Activated CD4-positive, alpha-beta memory T cell treated with anti-CD3 and anti-CD28 coated beads, Interleukin-2, amount 10 ng/mL, durations not matched to agents 7 days and 5 days (primary cell): ENCODE measurements around the gene SLC16A3. TPM values are rescaled to one million over a fixed set of nuclear protein-coding genes. Genes with fewer than 3 reads are reported as not detected.

ENCODE experiments used
- CTCF ChIA-PET: fragments of 350-600 bp; sonication (Branson Sonifier 250); formaldehyde crosslinking; loops from one replicate; lab custom pipeline; 2021; ENCODE audit warnings: antibody characterized with exemption, inconsistent platforms; lab: Charles Lee
- POLR2A ChIA-PET: fragments of 350-600 bp; sonication (Branson Sonifier 250); formaldehyde crosslinking; loops from one replicate; lab custom pipeline; 2021; ENCODE audit warnings: antibody characterized with exemption; lab: Charles Lee
- DNase-seq: peaks from one replicate; pipeline ENCODE4 v3.0.0-alpha.2; 2020
- H3K27ac Mint-ChIP-seq: one replicate; pipeline ENCODE4 v1.8.0; 2021; ENCODE audit warnings: mild to moderate bottlenecking, mixed read lengths
- H3K27me3 Mint-ChIP-seq: one replicate; pipeline ENCODE4 v1.8.0; 2021; ENCODE audit warnings: mixed read lengths
- H3K36me3 Mint-ChIP-seq: one replicate; pipeline ENCODE4 v1.8.0; 2021; ENCODE audit warnings: low read depth, mixed read lengths
- H3K4me1 Mint-ChIP-seq: one replicate; pipeline ENCODE4 v1.8.0; 2021; ENCODE audit warnings: mixed read lengths
- H3K4me3 Mint-ChIP-seq: one replicate; pipeline ENCODE4 v1.8.0; 2021; ENCODE audit warnings: mild to moderate bottlenecking, mixed read lengths
- H3K9me3 Mint-ChIP-seq: one replicate; pipeline ENCODE4 v1.8.0; 2021; ENCODE audit warnings: mixed read lengths
- total RNA-seq, 2 experiments: library from RNA; stranded (reverse); gene quantifications; one replicate each; pipeline ENCODE4 v1.2.3, GENCODE V29; 2021

Gene SLC16A3
- total RNA-seq, 2 experiments from 2014 or later: 206 to 210 TPM

DNA sequence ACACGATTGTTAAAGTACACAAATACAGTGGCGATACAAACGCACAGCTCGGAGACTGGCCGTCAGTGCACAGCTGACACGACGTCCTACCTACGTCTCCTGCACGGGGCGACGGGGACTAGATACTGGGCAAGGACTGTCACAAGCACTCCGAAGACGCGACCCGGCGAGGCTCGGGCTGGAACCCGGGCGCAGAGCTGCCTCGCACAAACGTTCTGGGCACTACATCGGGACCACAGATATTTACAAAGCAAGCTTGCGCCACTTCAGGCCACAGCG is 13.8 kb downstream of the SLC16A3 start:
- Mint-ChIP-seq H3K9me3 (no peaks in the 10 kb centered on the region), H3K4me1 (peaks cover 58% of the 10 kb centered on the region), H3K27me3 (no peaks in the 10 kb centered on the region), H3K36me3 (peaks cover 65% of the 10 kb centered on the region), H3K4me3 (no peak overlapping the region), H3K27ac (no peak overlapping the region)
- DNase-seq: no peak
- POLR2A ChIA-PET: interaction anchor here (0.6 to 4.1 kb wide), 7 partner anchors 11 to 207 kb away, joined by 3 to 19 read pairs (median 3); no protein-coding TSS in a partner anchor
- CTCF ChIA-PET: interaction anchor here (0.6 kb wide), 1 partner anchor 168 kb away, joined by 4 read pairs; no protein-coding TSS in a partner anchor

- H3K9me3 Mint-ChIP-seq: no peaks in the 10 kb centered on the region
- no peak overlapping the region for H3K4me3 Mint-ChIP-seq
- peaks cover 59% of the 10 kb centered on the region for H3K4me1 Mint-ChIP-seq
- ChIA-PET CTCF (no interaction called here), POLR2A (interaction anchor here (0.6 to 4.1 kb wide), 5 partner anchors 16 to 206 kb away, joined by 3 to 19 read pairs (median 3); no protein-coding TSS in a partner anchor)
- H3K27me3 Mint-ChIP-seq: no peaks in the 10 kb centered on the region
- no peak for DNase-seq
- peak overlapping the region; percentile 16 for H3K27ac Mint-ChIP-seq
- H3K36me3 Mint-ChIP-seq: peaks cover 68% of the 10 kb centered on the region
Measured at GRCh38 chr17:82242977-82243647, 14.3 kb downstream of the SLC16A3 start.

DNA sequence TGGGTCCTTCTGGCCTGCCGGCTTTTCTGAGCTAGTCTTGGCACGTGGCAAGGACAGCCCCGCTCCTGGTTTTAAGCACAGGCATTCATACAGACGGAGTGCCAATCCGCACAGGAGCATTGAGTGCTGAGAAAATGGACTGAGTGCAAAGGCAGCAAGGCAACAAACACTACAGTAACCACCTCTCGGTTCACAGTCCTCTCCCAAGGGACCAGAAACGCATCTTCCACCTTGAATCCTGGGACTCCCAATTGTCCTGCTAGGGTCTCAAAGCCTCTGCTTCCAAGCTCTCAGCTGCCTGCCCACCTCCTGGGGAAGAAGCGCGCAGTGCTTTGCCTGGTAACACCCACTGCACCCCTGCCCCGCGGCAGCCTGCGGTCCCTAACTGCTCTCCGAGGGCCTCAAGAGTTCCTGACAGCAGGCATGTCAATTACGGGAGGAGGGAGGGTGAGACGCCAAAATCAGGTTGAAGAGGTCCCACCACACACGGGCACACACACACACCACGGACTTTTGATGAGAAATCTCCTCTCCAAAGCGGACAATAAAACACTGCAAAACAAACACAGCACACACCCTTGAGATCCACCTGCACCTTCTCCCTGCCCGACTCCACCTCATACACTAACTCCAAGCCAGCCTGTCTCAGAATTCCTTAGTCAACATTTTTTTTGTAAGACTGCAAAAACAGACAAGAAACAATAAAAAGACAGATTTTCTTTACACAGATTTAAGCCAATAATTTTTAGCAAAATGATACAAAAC is 15.0 kb downstream of the SLC16A3 start:
- Mint-ChIP-seq H3K36me3 (peaks cover 71% of the 10 kb centered on the region), H3K4me3 (no peak overlapping the region), H3K9me3 (no peaks in the 10 kb centered on the region), H3K4me1 (peaks cover 53% of the 10 kb centered on the region), H3K27ac (no peak overlapping the region), H3K27me3 (no peaks in the 10 kb centered on the region)
- DNase-seq: no peak
- CTCF ChIA-PET: no interaction called here
- POLR2A ChIA-PET: interaction anchor here (1.0 to 4.1 kb wide), 4 partner anchors 25 to 206 kb away, joined by 3 to 19 read pairs (median 3); no protein-coding TSS in a partner anchor

GRCh38 chr17:82244413-82245133 is 15.7 kb downstream of the SLC16A3 start:
- Mint-ChIP-seq H3K9me3 (no peaks in the 10 kb centered on the region), H3K27me3 (no peaks in the 10 kb centered on the region), H3K27ac (peak overlapping the region; percentile 38), H3K36me3 (peaks cover 74% of the 10 kb centered on the region), H3K4me1 (peaks cover 46% of the 10 kb centered on the region), H3K4me3 (no peak overlapping the region)
- DNase-seq: peak; percentile 46
- POLR2A ChIA-PET: interaction anchor here (1.0 kb wide), 1 partner anchor 48 kb away, joined by 3 read pairs; no protein-coding TSS in a partner anchor
- CTCF ChIA-PET: interaction anchor here (0.8 kb wide), 1 partner anchor 56 kb away, joined by 3 read pairs; no protein-coding TSS in a partner anchor

DNA sequence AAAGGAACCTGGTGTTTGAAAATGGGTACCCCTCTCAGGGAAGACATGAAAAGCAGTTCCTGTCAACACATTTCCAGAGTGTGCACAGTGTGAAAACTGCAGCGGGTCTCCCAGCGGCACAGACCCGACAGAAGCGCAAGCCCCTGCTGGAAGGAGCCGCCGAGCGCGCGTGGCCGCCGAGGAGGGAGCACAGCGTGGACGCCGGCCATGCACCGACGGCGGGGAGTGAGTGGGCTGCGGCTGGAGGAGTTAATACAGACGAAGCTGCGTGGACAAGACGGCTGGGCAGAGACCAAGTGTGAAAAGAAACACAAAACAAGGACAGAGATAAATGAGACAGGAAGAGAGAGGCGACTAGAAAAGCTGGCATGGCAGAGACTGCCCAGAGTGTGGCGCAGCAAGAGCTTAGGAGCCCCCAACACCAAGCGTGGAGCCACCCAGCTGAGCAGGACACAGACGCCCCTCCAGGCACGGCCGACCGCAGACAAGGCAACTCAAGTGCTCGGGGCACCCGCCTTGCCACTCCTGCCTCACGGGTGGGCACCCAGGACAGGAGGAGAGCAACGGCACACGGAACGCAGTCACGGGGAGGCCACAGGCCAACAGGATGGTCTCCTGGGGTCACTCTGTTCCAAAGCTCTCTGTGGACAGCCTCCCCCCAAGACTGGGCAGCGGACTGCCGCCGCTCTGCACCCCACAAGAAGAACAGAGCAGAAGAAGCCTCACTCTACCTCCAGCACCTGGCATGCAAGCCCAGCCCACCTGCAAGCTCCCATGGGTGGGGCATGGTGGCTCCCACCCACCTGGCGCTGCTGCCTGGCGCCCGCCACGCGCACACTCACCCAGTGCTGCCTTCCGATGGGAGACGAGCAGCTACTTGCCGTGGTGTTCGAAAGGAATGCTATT is 16.5 kb downstream of the SLC16A3 start:
- H3K9me3 Mint-ChIP-seq: no peaks in the 10 kb centered on the region
- POLR2A ChIA-PET: interaction anchor here (0.8 to 1.1 kb wide), 2 partner anchors 52 to 204 kb away, joined by 3 to 5 read pairs; no protein-coding TSS in a partner anchor
- CTCF ChIA-PET: interaction anchor here (0.8 kb wide), 1 partner anchor 55 kb away, joined by 3 read pairs; no protein-coding TSS in a partner anchor
- peak overlapping the region; percentile 10 for H3K4me3 Mint-ChIP-seq
- peak overlapping the region; percentile 38 for H3K27ac Mint-ChIP-seq
- H3K27me3 Mint-ChIP-seq: no peaks in the 10 kb centered on the region
- DNase-seq: no peak
- peaks cover 74% of the 10 kb centered on the region for H3K36me3 Mint-ChIP-seq
- H3K4me1 Mint-ChIP-seq: peaks cover 39% of the 10 kb centered on the region

DNA sequence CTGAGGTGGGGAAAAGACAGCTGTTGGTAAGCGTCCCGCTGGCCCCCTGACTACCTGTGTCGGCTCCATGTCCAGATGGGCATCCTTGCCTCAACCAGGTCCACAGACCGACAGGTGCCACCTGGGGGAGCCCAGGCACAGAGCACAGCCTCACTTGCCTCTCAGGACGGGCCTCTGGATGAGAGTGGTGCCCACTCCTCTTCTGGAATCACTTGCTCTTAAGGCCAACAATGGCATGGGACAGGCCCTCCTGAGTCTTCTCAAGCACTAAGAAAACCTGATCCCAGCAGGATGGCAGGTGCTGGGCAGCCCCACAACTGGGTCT is 17.2 kb downstream of the SLC16A3 start:
- H3K4me3 Mint-ChIP-seq: no peak overlapping the region
- DNase-seq: no peak
- H3K27ac Mint-ChIP-seq: no peak overlapping the region
- H3K36me3 Mint-ChIP-seq: peaks cover 76% of the 10 kb centered on the region
- no peaks in the 10 kb centered on the region for H3K9me3 Mint-ChIP-seq
- no peaks in the 10 kb centered on the region for H3K27me3 Mint-ChIP-seq
- H3K4me1 Mint-ChIP-seq: peaks cover 33% of the 10 kb centered on the region
- CTCF ChIA-PET: no interaction called here
- POLR2A ChIA-PET: interaction anchor here (0.8 to 1.1 kb wide), 2 partner anchors 51 to 203 kb away, joined by 3 to 5 read pairs; no protein-coding TSS in a partner anchor

GRCh38 chr17:82246365-82247181 is 17.7 kb downstream of the SLC16A3 start:
- Mint-ChIP-seq H3K4me1 (peaks cover 27% of the 10 kb centered on the region), H3K36me3 (peaks cover 79% of the 10 kb centered on the region), H3K9me3 (no peaks in the 10 kb centered on the region), H3K27ac (peak overlapping the region; percentile 47), H3K4me3 (no peak overlapping the region), H3K27me3 (no peaks in the 10 kb centered on the region)
- no peak for DNase-seq
- POLR2A ChIA-PET: interaction anchor here (0.8 to 1.1 kb wide), 3 partner anchors 46 to 203 kb away, joined by 3 to 5 read pairs (median 3); no protein-coding TSS in a partner anchor
- CTCF ChIA-PET: no interaction called here

DNA sequence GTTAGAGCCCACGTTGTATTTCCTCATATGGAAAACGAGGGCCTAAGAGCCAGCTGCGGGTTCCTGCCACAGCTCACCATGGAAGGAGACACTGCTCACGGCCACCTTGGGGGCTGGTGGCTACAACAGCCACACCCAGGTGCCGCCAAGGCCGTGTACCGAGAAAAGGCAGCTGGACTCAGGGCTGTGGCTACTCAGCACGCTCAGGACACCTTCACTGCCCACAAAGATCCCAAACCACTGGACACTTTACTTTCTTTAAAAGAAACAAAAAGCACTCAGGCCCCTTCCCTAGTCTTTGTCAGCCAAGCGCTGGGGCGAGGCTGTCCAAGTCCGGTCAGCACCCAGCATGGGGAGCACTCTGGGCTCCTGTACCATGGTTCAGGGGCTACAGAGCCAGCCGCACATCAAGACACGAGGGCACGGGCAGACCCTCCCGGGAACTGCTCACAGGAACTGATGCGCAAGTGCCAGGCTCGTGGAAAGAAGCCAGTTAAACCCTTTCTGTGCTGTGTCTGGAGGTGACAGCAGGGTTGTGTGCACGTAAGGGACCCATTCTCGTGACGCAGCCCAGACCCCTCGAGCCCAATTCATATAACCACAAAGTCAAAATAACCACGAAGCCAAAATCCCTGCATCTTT is 18.5 kb downstream of the SLC16A3 start:
- ChIA-PET CTCF (no interaction called here), POLR2A (interaction anchor here (0.8 kb wide), 1 partner anchor 47 kb away, joined by 3 read pairs; no protein-coding TSS in a partner anchor)
- H3K4me3 Mint-ChIP-seq: no peak overlapping the region
- no peaks in the 10 kb centered on the region for H3K27me3 Mint-ChIP-seq
- no peaks in the 10 kb centered on the region for H3K9me3 Mint-ChIP-seq
- DNase-seq: no peak
- H3K36me3 Mint-ChIP-seq: peaks cover 84% of the 10 kb centered on the region
- H3K4me1 Mint-ChIP-seq: peaks cover 25% of the 10 kb centered on the region
- peak overlapping the region; percentile 47 for H3K27ac Mint-ChIP-seq

DNA sequence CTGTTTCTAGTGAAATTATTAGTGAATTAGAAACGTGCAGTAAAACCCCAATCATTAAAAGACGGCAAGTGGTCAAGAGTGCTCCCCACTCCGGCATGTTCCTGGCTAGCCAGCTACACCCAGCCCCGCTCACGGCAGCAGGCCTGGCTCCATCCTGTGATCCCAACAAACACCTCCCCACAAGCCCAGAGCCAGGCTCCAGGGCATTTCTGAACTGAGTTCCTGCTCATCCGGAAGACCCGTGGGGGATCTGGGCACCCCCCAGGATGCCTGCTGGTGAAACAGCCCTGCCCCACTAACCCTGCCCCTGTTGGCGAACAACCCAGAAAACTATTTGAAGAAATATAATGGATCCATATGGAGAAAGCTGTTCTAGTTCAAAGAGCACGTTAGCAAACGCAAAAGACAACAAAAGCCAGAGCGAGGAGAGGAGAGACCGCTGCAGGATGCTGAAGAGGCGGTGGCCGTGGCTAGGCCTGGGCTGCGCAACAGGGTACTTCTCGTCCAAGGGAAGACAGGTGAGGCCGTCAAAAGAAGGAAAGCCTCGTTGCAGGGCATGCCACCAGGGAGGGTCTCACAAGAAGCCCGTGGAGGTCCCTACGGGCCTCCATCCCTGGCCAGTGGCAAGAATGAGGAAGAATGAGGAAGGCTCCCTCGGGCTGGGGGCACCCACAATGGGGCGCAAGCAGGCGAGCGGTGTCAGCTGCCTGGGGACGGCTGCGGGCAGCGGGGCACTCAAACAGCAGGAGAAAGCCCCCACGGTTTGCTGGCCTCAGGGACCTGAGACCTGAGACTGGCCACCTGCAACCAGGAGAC is 19.2 kb downstream of the SLC16A3 start:
- POLR2A ChIA-PET: no interaction called here
- Mint-ChIP-seq H3K4me1 (peaks cover 22% of the 10 kb centered on the region), H3K36me3 (peaks cover 87% of the 10 kb centered on the region), H3K4me3 (no peak overlapping the region), H3K27ac (peak overlapping the region; percentile 5), H3K9me3 (no peaks in the 10 kb centered on the region), H3K27me3 (no peaks in the 10 kb centered on the region)
- DNase-seq: no peak
- CTCF ChIA-PET: no interaction called here

DNA sequence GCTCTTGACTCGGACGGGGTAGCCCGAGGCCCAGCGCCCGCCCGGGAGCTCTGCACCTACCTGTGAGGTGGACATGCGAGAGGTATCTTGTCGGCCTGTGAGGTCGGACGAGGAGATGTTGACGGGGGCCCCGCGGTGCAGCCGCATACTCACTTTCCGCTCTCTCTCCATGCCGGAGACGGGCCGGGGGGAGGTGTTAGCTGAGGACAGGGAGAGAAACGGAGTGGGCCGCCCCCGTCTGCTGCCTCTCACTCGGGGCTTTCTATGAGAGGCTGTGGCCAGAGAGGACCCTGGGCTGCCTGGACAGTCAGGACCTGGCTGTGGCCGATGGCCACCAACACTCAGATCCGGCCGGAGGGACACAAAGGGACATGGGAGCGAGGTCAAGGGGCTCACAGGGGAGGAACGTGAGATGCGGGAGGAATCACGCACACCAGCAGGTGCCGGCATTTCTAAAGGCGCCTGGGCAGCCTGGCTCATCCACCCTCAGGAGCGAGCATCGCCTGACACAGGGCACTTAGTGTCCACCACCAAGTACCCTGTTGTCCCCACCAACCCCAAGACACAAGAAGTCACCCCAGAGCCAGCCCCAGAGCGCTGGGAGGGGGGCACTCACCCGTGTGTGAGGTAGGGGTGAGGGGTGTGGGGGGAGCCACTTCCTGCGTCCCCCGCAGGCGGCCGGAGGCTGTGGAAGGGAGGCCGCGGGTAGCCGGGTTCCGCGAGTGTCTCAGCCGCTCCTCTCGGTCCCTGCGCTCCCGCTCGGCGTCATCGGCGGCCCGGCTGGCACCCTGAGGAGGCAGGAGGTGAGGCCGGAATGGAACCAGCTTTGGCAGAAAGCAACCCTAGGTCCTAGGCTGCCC is 20.2 kb downstream of the SLC16A3 start:
- ChIA-PET CTCF (no interaction called here), POLR2A (no interaction called here)
- H3K4me3 Mint-ChIP-seq: no peak overlapping the region
- H3K9me3 Mint-ChIP-seq: no peaks in the 10 kb centered on the region
- H3K27ac Mint-ChIP-seq: no peak overlapping the region
- H3K36me3 Mint-ChIP-seq: peaks cover 81% of the 10 kb centered on the region
- no peak for DNase-seq
- peaks cover 20% of the 10 kb centered on the region for H3K4me1 Mint-ChIP-seq
- no peaks in the 10 kb centered on the region for H3K27me3 Mint-ChIP-seq
